ENCODE measurements around the gene SHMT1. TPM values are rescaled to one million over a fixed set of nuclear protein-coding genes. Genes with fewer than 3 reads are reported as not detected.

The SHMT1 gene
- total RNA-seq, 4 donors from 2014 or later: 17.4 to 30.6 (median 24.0) TPM

GRCh38 chr17:18323507-18324139, 39.7 kb downstream of the SHMT1 start:
- H3K27me3 ChIP-seq: no peaks in the 10 kb centered on the region
- no peak overlapping the region for H3K4me3 ChIP-seq
- TF ChIP-seq POLR2A (IDR thresholded peaks at IDR 0.05; ENCODE audit: low read depth) (no peak), POLR2AphosphoS5 (IDR thresholded peaks at IDR 0.05) (no peak), CTCF (IDR thresholded peaks at IDR 0.05) (no peak), EP300 (IDR thresholded peaks at IDR 0.05) (no peak)
- no peak overlapping the region for H3K27ac ChIP-seq (replicated peaks in 1 of 4)
- no peaks in the 10 kb centered on the region for H3K9me3 ChIP-seq
- 91% methylated on average over 10 of the region's 16 CpGs for WGBS
- intact Hi-C loops (cut with DNase I): no loop called here
- DNase-seq (ENCODE audit: extremely low spot score): no peak
- H3K36me3 ChIP-seq: peaks cover 38 to 93% (median 85%) of the 10 kb centered on the region in 4 donors
- H3K4me1 ChIP-seq: peaks cover 22 to 46% (median 28%) of the 10 kb centered on the region in 4 donors

- H3K27me3 ChIP-seq: no peaks in the 10 kb centered on the region
- no peak for DNase-seq (ENCODE audit: extremely low spot score)
- no peak for TF ChIP-seq POLR2AphosphoS5 (IDR thresholded peaks at IDR 0.05)
- no peak for TF ChIP-seq EP300 (IDR thresholded peaks at IDR 0.05)
- TF ChIP-seq CTCF (IDR thresholded peaks at IDR 0.05): no peak
- TF ChIP-seq POLR2A (IDR thresholded peaks at IDR 0.05; ENCODE audit: low read depth): no peak
- no peak overlapping the region for H3K27ac ChIP-seq (replicated peaks in 1 of 4)
- intact Hi-C loops (cut with DNase I): no loop called here
- no peak overlapping the region for H3K4me3 ChIP-seq
- WGBS: 62% methylated on average over 3 of the region's 3 CpGs
- peaks cover 41 to 91% (median 84%) of the 10 kb centered on the region in 4 donors for H3K36me3 ChIP-seq
- H3K4me1 ChIP-seq: peaks cover 28 to 52% (median 34%) of the 10 kb centered on the region in 4 donors
- no peaks in the 10 kb centered on the region for H3K9me3 ChIP-seq
Measured at GRCh38 chr17:18323007-18323406, 40.3 kb downstream of the SHMT1 start.

- TF ChIP-seq EP300 (IDR thresholded peaks at IDR 0.05) (no peak), POLR2A (IDR thresholded peaks at IDR 0.05; ENCODE audit: low read depth) (no peak), POLR2AphosphoS5 (IDR thresholded peaks at IDR 0.05) (no peak), CTCF (IDR thresholded peaks at IDR 0.05) (no peak)
- peaks cover 33 to 57% (median 39%) of the 10 kb centered on the region in 4 donors for H3K4me1 ChIP-seq
- no peak overlapping the region for H3K27ac ChIP-seq (replicated peaks in 1 of 4)
- H3K27me3 ChIP-seq: no peaks in the 10 kb centered on the region
- H3K9me3 ChIP-seq: no peaks in the 10 kb centered on the region
- H3K36me3 ChIP-seq: peaks cover 41 to 91% (median 86%) of the 10 kb centered on the region in 4 donors
- no peak overlapping the region for H3K4me3 ChIP-seq
- no peak for DNase-seq (ENCODE audit: extremely low spot score)
- intact Hi-C loops (cut with DNase I): no loop called here
- 93% methylated on average over 12 of the region's 12 CpGs for WGBS
Measured at GRCh38 chr17:18322522-18322921, 40.8 kb downstream of the SHMT1 start.

- 73% methylated on average over 5 of the region's 5 CpGs for WGBS
- no peak for DNase-seq (ENCODE audit: extremely low spot score)
- TF ChIP-seq EP300 (IDR thresholded peaks at IDR 0.05) (no peak), CTCF (IDR thresholded peaks at IDR 0.05) (no peak), POLR2AphosphoS5 (IDR thresholded peaks at IDR 0.05) (no peak), POLR2A (IDR thresholded peaks at IDR 0.05; ENCODE audit: low read depth) (no peak)
- H3K9me3 ChIP-seq: no peaks in the 10 kb centered on the region
- peaks cover 35 to 89% (median 81%) of the 10 kb centered on the region in 4 donors for H3K36me3 ChIP-seq
- H3K27me3 ChIP-seq: no peaks in the 10 kb centered on the region
- intact Hi-C loops (cut with DNase I): no loop called here
- H3K4me3 ChIP-seq: no peak overlapping the region
- no peak overlapping the region for H3K27ac ChIP-seq (replicated peaks in 1 of 4)
- H3K4me1 ChIP-seq: peaks cover 45 to 69% (median 51%) of the 10 kb centered on the region in 4 donors
Measured at GRCh38 chr17:18321309-18321708, 42.0 kb downstream of the SHMT1 start.

Data from esophagus muscularis mucosa (tissue), 4 donors.